ENCODE data around the gene WBP1. TPM values are rescaled to one million over a fixed set of nuclear protein-coding genes. Genes with fewer than 3 reads are reported as not detected.
A peak's percentile ranks its signal among the peaks of the same experiment; 100 is the strongest.
"Not testable (repeated sequence)": the region's sequence is repeated elsewhere in the genome, so short reads cannot be mapped to it uniquely, and the experiment has no call there.

WBP1 gene
- total RNA-seq, 2 experiments from 2014 or later, result 68.8 to 70.8 TPM

- Histone ChIP-seq H2AFZ (ENCODE audit: low read length) (peak overlapping the region; percentile 77), H3K9me3 (ENCODE audit: low read length) (no peaks in the 10 kb centered on the region), H3K4me2 (ENCODE audit: low read length) (peak overlapping the region; percentile 83), H3K9me2 (ENCODE audit: insufficient read depth, low read length) (no peaks in the 10 kb centered on the region), H3K4me1 (ENCODE audit: insufficient read depth, low read length, poor library complexity, severe bottlenecking) (peaks cover 36% of the 10 kb centered on the region), H3K27ac (ENCODE audit: low read depth, low read length, poor library complexity, severe bottlenecking) (peak overlapping the region; percentile 92), H3K79me2 (ENCODE audit: insufficient read depth, low read depth, low read length) (peaks cover 22% of the 10 kb centered on the region), H3K4me3 (ENCODE audit: low read depth, low read length, poor library complexity, severe bottlenecking) (peak overlapping the region; percentile 98), H3K36me3 (ENCODE audit: insufficient read depth, low read length) (peaks cover 28% of the 10 kb centered on the region), H4K20me1 (ENCODE audit: insufficient read depth, low read length) (no peaks in the 10 kb centered on the region)
- no peak for TF ChIP-seq CTCF (conservative IDR thresholded peaks at IDR 0.05; ENCODE audit: low read length)
- TF ChIP-seq EZH2phosphoT487 (IDR thresholded peaks at IDR 0.05; ENCODE audit: borderline replicate concordance, low read depth, low read length), result no peak
- DNase-seq (ENCODE audit: low spot score), result peak; percentile 90
- BruUV-seq (replicated peaks), result no TSS peak
- POLR2A ChIA-PET, result interaction anchor here (0.6 to 3.1 kb wide), 16 partner anchors 9 to 1074 kb away, joined by 3 to 25 read pairs (median 4); partner anchors contain the start of genes CCDC142, MRPL53, RTKN and TTC31
- CTCF ChIA-PET (ENCODE audit: unreplicated experiment), result interaction anchor here (0.8 to 1.0 kb wide), 2 partner anchors 15 to 21 kb away, joined by 5 to 6 read pairs; no protein-coding TSS in a partner anchor
- intact Hi-C loops (cut with micrococcal nuclease; ENCODE audit: unreplicated experiment), result loop anchor here (1.0 kb wide), 2 partner anchors 26 to 72 kb away; partner anchors contain the start of genes AUP1, HTRA2 and TTC31
Observed at GRCh38 chr2:74457549-74458131, 598 bp upstream of the WBP1 start.

GRCh38 chr2:74458938-74459363, 713 bp downstream of the WBP1 start:
- H3K79me2 ChIP-seq (ENCODE audit: insufficient read depth, low read depth, low read length), result peaks cover 22% of the 10 kb centered on the region
- BruUV-seq (replicated peaks), result no TSS peak
- TF ChIP-seq EZH2phosphoT487 (IDR thresholded peaks at IDR 0.05; ENCODE audit: borderline replicate concordance, low read depth, low read length) (no peak), CTCF (conservative IDR thresholded peaks at IDR 0.05; ENCODE audit: low read length) (no peak)
- peak overlapping the region; percentile 98 for H3K4me3 ChIP-seq (ENCODE audit: low read depth, low read length, poor library complexity, severe bottlenecking)
- intact Hi-C loops (cut with micrococcal nuclease; ENCODE audit: unreplicated experiment), result no loop called here
- peak overlapping the region; percentile 100 for H3K4me2 ChIP-seq (ENCODE audit: low read length)
- 0 out of 2 replicates have a peak overlapping the region, but pooled peaks have one; percentile 8 for H2AFZ ChIP-seq (ENCODE audit: low read length)
- no peaks in the 10 kb centered on the region for H3K9me2 ChIP-seq (ENCODE audit: insufficient read depth, low read length)
- H3K27ac ChIP-seq (ENCODE audit: low read depth, low read length, poor library complexity, severe bottlenecking), result peak overlapping the region; percentile 48
- POLR2A ChIA-PET, result interaction anchor here (0.7 to 3.1 kb wide), 7 partner anchors 8 to 524 kb away, joined by 3 to 25 read pairs (median 5); partner anchors contain the start of genes CCDC142, MRPL53 and TTC31
- H3K36me3 ChIP-seq (ENCODE audit: insufficient read depth, low read length), result peaks cover 35% of the 10 kb centered on the region
- H4K20me1 ChIP-seq (ENCODE audit: insufficient read depth, low read length), result no peaks in the 10 kb centered on the region
- DNase-seq (ENCODE audit: low spot score), result no peak
- H3K4me1 ChIP-seq (ENCODE audit: insufficient read depth, low read length, poor library complexity, severe bottlenecking), result peaks cover 26% of the 10 kb centered on the region
- no peaks in the 10 kb centered on the region for H3K9me3 ChIP-seq (ENCODE audit: low read length)
- CTCF ChIA-PET (ENCODE audit: unreplicated experiment), result no interaction called here

GRCh38 chr2:74459503-74460118, 1.4 kb downstream of the WBP1 start:
- H3K9me3 ChIP-seq (ENCODE audit: low read length); H2AFZ ChIP-seq (ENCODE audit: low read length); H4K20me1 ChIP-seq (ENCODE audit: insufficient read depth, low read length); BruUV-seq (replicated peaks); H3K9me2 ChIP-seq (ENCODE audit: insufficient read depth, low read length); H3K27ac ChIP-seq (ENCODE audit: low read depth, low read length, poor library complexity, severe bottlenecking); intact Hi-C loops (cut with micrococcal nuclease; ENCODE audit: unreplicated experiment); DNase-seq (ENCODE audit: low spot score); CTCF ChIA-PET (ENCODE audit: unreplicated experiment): not testable (repeated sequence)
- H3K4me3 ChIP-seq (ENCODE audit: low read depth, low read length, poor library complexity, severe bottlenecking), result peak overlapping the region; percentile 98
- POLR2A ChIA-PET, result interaction anchor here (2.1 kb wide), 1 partner anchor 7 kb away, joined by 11 read pairs; no protein-coding TSS in a partner anchor
- peak overlapping the region; percentile 100 for H3K4me2 ChIP-seq (ENCODE audit: low read length)
- peaks cover 29% of the 10 kb centered on the region for H3K79me2 ChIP-seq (ENCODE audit: insufficient read depth, low read depth, low read length)
- peaks cover 24% of the 10 kb centered on the region for H3K4me1 ChIP-seq (ENCODE audit: insufficient read depth, low read length, poor library complexity, severe bottlenecking)
- H3K36me3 ChIP-seq (ENCODE audit: insufficient read depth, low read length), result peaks cover 35% of the 10 kb centered on the region

GRCh38 chr2:74460187-74460586, 1.9 kb downstream of the WBP1 start:
- H3K4me3 ChIP-seq (ENCODE audit: low read depth, low read length, poor library complexity, severe bottlenecking); BruUV-seq (replicated peaks); POLR2A ChIA-PET; H4K20me1 ChIP-seq (ENCODE audit: insufficient read depth, low read length); intact Hi-C loops (cut with micrococcal nuclease; ENCODE audit: unreplicated experiment); H3K9me3 ChIP-seq (ENCODE audit: low read length); CTCF ChIA-PET (ENCODE audit: unreplicated experiment); H3K4me2 ChIP-seq (ENCODE audit: low read length); DNase-seq (ENCODE audit: low spot score); H2AFZ ChIP-seq (ENCODE audit: low read length); H3K27ac ChIP-seq (ENCODE audit: low read depth, low read length, poor library complexity, severe bottlenecking); H3K9me2 ChIP-seq (ENCODE audit: insufficient read depth, low read length): not testable (repeated sequence)
- peaks cover 31% of the 10 kb centered on the region for H3K79me2 ChIP-seq (ENCODE audit: insufficient read depth, low read depth, low read length)
- H3K4me1 ChIP-seq (ENCODE audit: insufficient read depth, low read length, poor library complexity, severe bottlenecking), result peaks cover 24% of the 10 kb centered on the region
- H3K36me3 ChIP-seq (ENCODE audit: insufficient read depth, low read length), result peaks cover 35% of the 10 kb centered on the region
